Colonic mucosa (tissue), 4 donors: ENCODE measurements around the gene PSMB7. TPM values are rescaled to one million over a fixed set of nuclear protein-coding genes. Genes with fewer than 3 reads are reported as not detected.

Experiments
- DNase-seq: peaks from one replicate; pipeline ENCODE4 v3.0.0-alpha.2; 2020
- H3K27ac ChIP-seq: fragments of 200-600 bp; one replicate; pipeline ENCODE4 v1.8.0; 2021
- H3K27me3 ChIP-seq: fragments of 200-600 bp; one replicate; pipeline ENCODE4 v1.8.0; 2021
- H3K36me3 ChIP-seq: fragments of 200-600 bp; one replicate; pipeline ENCODE4 v1.8.0; 2021
- H3K4me1 ChIP-seq: fragments of 200-600 bp; one replicate; pipeline ENCODE4 v1.8.0; 2021; ENCODE audit warnings: mild to moderate bottlenecking
- H3K4me3 ChIP-seq: fragments of 200-600 bp; one replicate; pipeline ENCODE4 v1.8.0; 2021
- H3K9ac ChIP-seq, 2 donors: one replicate each; pipeline ENCODE4 v1.7.0; 2013; ENCODE audit warnings: control low read depth in 2 of 2, low read depth in 2 of 2, low read length in 2 of 2
- H3K9me3 ChIP-seq: fragments of 200-600 bp; one replicate; pipeline ENCODE4 v1.8.0; 2021
- intact Hi-C: fragments of 100-400 bp; cut with DNase I; formaldehyde crosslinking; loops from one replicate; pipeline ENCODE4 v1.14.1; 2022
- total RNA-seq, 2 donors: library from RNA; stranded (reverse); fragmentation: NEBNext Ultra II Directional in 1 of 2; extraction: Animal tissue kit (Norgen Biotek cat#: 25700) in 1 of 2; gene quantifications; one replicate each; pipeline ENCODE4 v1.2.1, GENCODE V29; 2021
- TF ChIP-seq, protein P1 (sequence below): fragments of 200-600 bp; IDR thresholded peaks from one replicate; pipeline ENCODE4 v1.8.0; 2022; ENCODE audit warnings: antibody characterized with exemption, mild to moderate bottlenecking
- donor health status: healthy.
- donor health status: DM: no; HTN: no; CAD: no.
- donor health status: DM: no; HTN: no; CAD: no.

Gene PSMB7
- total RNA-seq, 2 donors from 2014 or later, result 89.8 to 136 TPM

GRCh38 chr9:124392871-124393460 is 22.3 kb downstream of the PSMB7 start:
- no peak for DNase-seq
- peaks cover 10% of the 10 kb centered on the region for H3K4me1 ChIP-seq
- intact Hi-C loops, result no loop called here

GRCh38 chr9:124392254-124392870 is 22.9 kb downstream of the PSMB7 start:
- H3K27ac ChIP-seq, result no peak overlapping the region
- H3K27me3 ChIP-seq, result no peaks in the 10 kb centered on the region
- peaks cover 10% of the 10 kb centered on the region for H3K4me1 ChIP-seq
- intact Hi-C loops, result no loop called here
- no peaks in the 10 kb centered on the region for H3K9me3 ChIP-seq
- no peak overlapping the region for H3K4me3 ChIP-seq
- DNase-seq, result no peak
- H3K36me3 ChIP-seq, result no peaks in the 10 kb centered on the region
- no peak overlapping the region for H3K9ac ChIP-seq
- TF ChIP-seq, protein P1, sequence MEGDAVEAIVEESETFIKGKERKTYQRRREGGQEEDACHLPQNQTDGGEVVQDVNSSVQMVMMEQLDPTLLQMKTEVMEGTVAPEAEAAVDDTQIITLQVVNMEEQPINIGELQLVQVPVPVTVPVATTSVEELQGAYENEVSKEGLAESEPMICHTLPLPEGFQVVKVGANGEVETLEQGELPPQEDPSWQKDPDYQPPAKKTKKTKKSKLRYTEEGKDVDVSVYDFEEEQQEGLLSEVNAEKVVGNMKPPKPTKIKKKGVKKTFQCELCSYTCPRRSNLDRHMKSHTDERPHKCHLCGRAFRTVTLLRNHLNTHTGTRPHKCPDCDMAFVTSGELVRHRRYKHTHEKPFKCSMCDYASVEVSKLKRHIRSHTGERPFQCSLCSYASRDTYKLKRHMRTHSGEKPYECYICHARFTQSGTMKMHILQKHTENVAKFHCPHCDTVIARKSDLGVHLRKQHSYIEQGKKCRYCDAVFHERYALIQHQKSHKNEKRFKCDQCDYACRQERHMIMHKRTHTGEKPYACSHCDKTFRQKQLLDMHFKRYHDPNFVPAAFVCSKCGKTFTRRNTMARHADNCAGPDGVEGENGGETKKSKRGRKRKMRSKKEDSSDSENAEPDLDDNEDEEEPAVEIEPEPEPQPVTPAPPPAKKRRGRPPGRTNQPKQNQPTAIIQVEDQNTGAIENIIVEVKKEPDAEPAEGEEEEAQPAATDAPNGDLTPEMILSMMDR, result no peak

More at GRCh38 chr9:124392871-124393460, 22.3 kb downstream of the PSMB7 start:
- Histone ChIP-seq H3K36me3 (no peaks in the 10 kb centered on the region), H3K27me3 (no peaks in the 10 kb centered on the region), H3K27ac (no peak overlapping the region), H3K9me3 (no peaks in the 10 kb centered on the region), H3K4me3 (no peak overlapping the region), H3K9ac (no peak overlapping the region)
- TF ChIP-seq, protein P1, result no peak

DNA sequence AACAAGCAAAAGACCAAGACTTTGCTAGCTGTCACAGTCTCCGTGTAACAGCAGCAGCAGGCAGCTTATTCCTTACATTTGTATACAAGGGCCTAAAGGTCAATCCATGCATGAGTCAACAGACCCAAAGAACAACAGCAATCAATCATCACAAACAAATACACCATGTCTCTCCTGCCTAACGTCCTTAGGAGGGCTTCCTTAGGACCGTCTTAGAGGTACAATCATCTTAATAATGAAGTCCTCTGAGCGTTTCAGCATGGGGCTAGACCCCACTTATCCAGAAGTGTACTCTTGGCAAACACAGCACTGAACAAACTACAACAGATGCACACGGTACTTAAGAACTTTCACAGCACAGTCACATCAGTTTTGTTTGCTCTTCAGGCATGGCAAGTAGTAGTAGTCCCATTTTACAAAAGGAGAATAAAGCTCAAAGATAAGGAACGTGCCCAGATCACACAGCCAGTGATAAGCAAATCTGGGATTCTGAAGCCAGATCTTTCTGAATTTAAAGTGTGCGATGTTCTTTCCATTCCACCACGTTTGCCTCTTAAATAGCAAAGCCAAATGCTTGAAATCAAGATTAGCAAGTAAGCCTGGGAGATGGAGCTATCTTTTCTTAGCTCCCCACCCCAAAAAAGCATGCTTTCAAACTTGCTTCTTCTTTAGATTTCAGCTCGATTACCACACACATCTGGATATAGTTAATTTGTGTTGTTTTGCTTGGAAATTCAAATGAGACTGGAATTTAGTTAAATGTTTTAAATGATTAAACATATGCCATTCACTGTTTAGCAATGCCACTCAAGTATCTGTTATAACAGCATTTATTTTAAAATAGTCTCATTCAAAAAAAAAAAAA is 24.2 kb downstream of the PSMB7 start:
- no peak overlapping the region for H3K4me3 ChIP-seq
- no peaks in the 10 kb centered on the region for H3K36me3 ChIP-seq
- no peak overlapping the region for H3K9ac ChIP-seq
- intact Hi-C loops, result no loop called here
- H3K4me1 ChIP-seq, result peaks cover 15% of the 10 kb centered on the region
- H3K27ac ChIP-seq, result no peak overlapping the region
- H3K27me3 ChIP-seq, result no peaks in the 10 kb centered on the region
- no peak for DNase-seq
- TF ChIP-seq, protein P1, result no peak
- H3K9me3 ChIP-seq, result no peaks in the 10 kb centered on the region

DNA sequence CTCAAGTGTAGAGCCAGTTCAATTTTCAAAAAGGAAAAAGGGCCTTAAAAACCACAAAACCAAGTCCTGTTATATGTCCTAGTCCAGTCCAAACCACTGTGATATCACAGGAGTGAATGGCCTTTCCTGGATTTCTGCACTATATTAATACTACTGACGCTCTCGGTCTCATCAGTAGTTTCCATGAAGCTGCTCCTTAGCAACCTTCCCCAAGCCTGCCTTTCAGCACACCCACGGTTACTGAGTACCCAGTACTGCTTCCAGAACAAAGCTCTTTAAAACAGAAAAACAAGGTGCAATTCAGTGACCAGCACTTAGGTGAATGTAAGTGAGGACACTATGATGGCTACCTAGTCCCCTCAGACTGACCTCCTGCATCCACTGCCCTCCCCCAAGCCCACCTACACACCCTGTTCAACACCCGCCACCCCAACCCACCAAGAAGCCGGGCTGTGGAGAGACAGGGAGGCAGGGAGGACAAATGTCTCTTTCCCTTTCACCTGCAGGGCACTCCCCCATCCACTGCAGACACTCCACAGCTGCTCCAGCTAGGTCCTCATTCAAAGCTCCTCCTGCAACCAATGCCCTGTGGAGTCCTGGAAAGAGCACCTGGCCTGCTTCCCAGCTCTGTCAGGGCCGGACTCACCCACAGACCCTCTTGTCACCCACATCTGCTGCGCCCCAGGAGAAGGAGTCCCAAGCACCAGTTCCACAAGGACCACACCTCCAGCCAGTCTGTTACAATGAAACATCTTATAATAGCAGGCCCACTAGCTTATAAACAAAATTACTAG is 25.9 kb downstream of the PSMB7 start:
- no peaks in the 10 kb centered on the region for H3K9me3 ChIP-seq
- H3K4me3 ChIP-seq, result no peak overlapping the region
- no peaks in the 10 kb centered on the region for H3K27me3 ChIP-seq
- intact Hi-C loops, result no loop called here
- no peaks in the 10 kb centered on the region for H3K36me3 ChIP-seq
- H3K9ac ChIP-seq, result no peak overlapping the region
- H3K4me1 ChIP-seq, result peaks cover 15% of the 10 kb centered on the region
- no peak overlapping the region for H3K27ac ChIP-seq
- no peak for DNase-seq
- TF ChIP-seq, protein P1, result no peak
